Duodenal mucosa (tissue), 2 donors: Measurements from ENCODE around the gene SDK2.

Source experiments
- H3K27ac ChIP-seq: one replicate; pipeline ENCODE4 v1.7.0; 2013; ENCODE audit warnings: low read depth, low read length
- H3K27me3 ChIP-seq, 2 donors: one replicate each; pipeline ENCODE4 v1.7.0; 2013; ENCODE audit warnings: low read length in 2 of 2, control low read depth in 1 of 2; ENCODE audit not compliant: insufficient read depth in 2 of 2, control insufficient read depth in 1 of 2
- H3K36me3 ChIP-seq, 2 donors: one replicate each; pipeline ENCODE4 v1.7.0; 2013; ENCODE audit warnings: low read length in 2 of 2, control low read depth in 1 of 2; ENCODE audit not compliant: insufficient read depth in 2 of 2, control insufficient read depth in 1 of 2
- H3K4me1 ChIP-seq, 2 donors: one replicate each; pipeline ENCODE4 v1.7.0; 2013; ENCODE audit warnings: low read length in 2 of 2, control low read depth in 1 of 2; ENCODE audit not compliant: insufficient read depth in 2 of 2, control insufficient read depth in 1 of 2
- H3K4me3 ChIP-seq, 2 donors: one replicate each; pipeline ENCODE4 v1.7.0; 2013; ENCODE audit warnings: low read length in 2 of 2, low read depth in 1 of 2
- H3K9ac ChIP-seq, 2 donors: one replicate each; pipeline ENCODE4 v1.7.0; 2013; ENCODE audit warnings: low read length in 2 of 2, low read depth in 1 of 2
- H3K9me3 ChIP-seq, 2 donors: one replicate each; pipeline ENCODE4 v1.7.0; 2013; ENCODE audit warnings: low read length in 2 of 2, control low read depth in 1 of 2; ENCODE audit not compliant: control insufficient read depth in 1 of 2

SDK2 gene

GRCh38 chr17:73354423-73355284 lies 289.6 kb downstream of the SDK2 start:
- Histone ChIP-seq H3K9me3 (no peaks in the 10 kb centered on the region), H3K4me3 (no peak overlapping the region), H3K27ac (no peak overlapping the region), H3K36me3 (no peaks in the 10 kb centered on the region), H3K9ac (no peak overlapping the region), H3K4me1 (no peaks in the 10 kb centered on the region), H3K27me3 (no peaks in the 10 kb centered on the region)

GRCh38 chr17:73352261-73352660 lies 292.0 kb downstream of the SDK2 start:
- Histone ChIP-seq H3K27ac (no peak overlapping the region), H3K36me3 (no peaks in the 10 kb centered on the region), H3K9me3 (no peaks in the 10 kb centered on the region), H3K4me1 (no peaks in the 10 kb centered on the region), H3K27me3 (no peaks in the 10 kb centered on the region), H3K9ac (no peak overlapping the region), H3K4me3 (no peak overlapping the region)

- H3K9me3 ChIP-seq, result no peaks in the 10 kb centered on the region
- H3K4me3 ChIP-seq, result no peak overlapping the region
- H3K36me3 ChIP-seq, result no peaks in the 10 kb centered on the region
- no peaks in the 10 kb centered on the region for H3K27me3 ChIP-seq
- H3K4me1 ChIP-seq, result no peaks in the 10 kb centered on the region
- H3K9ac ChIP-seq, result no peak overlapping the region
- H3K27ac ChIP-seq, result no peak overlapping the region
Observed at GRCh38 chr17:73351764-73352163, 292.5 kb downstream of the SDK2 start.

- Histone ChIP-seq H3K36me3 (no peaks in the 10 kb centered on the region), H3K27ac (no peak overlapping the region), H3K27me3 (no peaks in the 10 kb centered on the region), H3K9ac (no peak overlapping the region), H3K9me3 (no peaks in the 10 kb centered on the region), H3K4me1 (no peaks in the 10 kb centered on the region), H3K4me3 (no peak overlapping the region)
Observed at GRCh38 chr17:73350864-73351263, 293.4 kb downstream of the SDK2 start.

- Histone ChIP-seq H3K4me3 (no peak overlapping the region), H3K9ac (no peak overlapping the region), H3K27me3 (no peaks in the 10 kb centered on the region), H3K9me3 (no peaks in the 10 kb centered on the region), H3K4me1 (no peaks in the 10 kb centered on the region), H3K27ac (no peak overlapping the region), H3K36me3 (no peaks in the 10 kb centered on the region)
Observed at GRCh38 chr17:73349647-73350046, 294.6 kb downstream of the SDK2 start.

- H3K27me3 ChIP-seq, result no peaks in the 10 kb centered on the region
- no peak overlapping the region for H3K27ac ChIP-seq
- H3K9me3 ChIP-seq, result no peaks in the 10 kb centered on the region
- no peaks in the 10 kb centered on the region for H3K4me1 ChIP-seq
- H3K9ac ChIP-seq, result no peak overlapping the region
- no peaks in the 10 kb centered on the region for H3K36me3 ChIP-seq
- no peak overlapping the region for H3K4me3 ChIP-seq
Observed at GRCh38 chr17:73349138-73349537, 295.1 kb downstream of the SDK2 start.

- no peak overlapping the region for H3K27ac ChIP-seq
- no peak overlapping the region for H3K4me3 ChIP-seq
- H3K36me3 ChIP-seq, result no peaks in the 10 kb centered on the region
- H3K9me3 ChIP-seq, result no peaks in the 10 kb centered on the region
- peaks cover 0 to under 1% of the 10 kb centered on the region in 2 donors for H3K4me1 ChIP-seq
- H3K9ac ChIP-seq, result no peak overlapping the region
- H3K27me3 ChIP-seq, result no peaks in the 10 kb centered on the region
Observed at GRCh38 chr17:73348829-73349095, 295.5 kb downstream of the SDK2 start.

- Histone ChIP-seq H3K4me1 (peaks cover 0 to 4% of the 10 kb centered on the region in 2 donors), H3K27ac (no peak overlapping the region)
Observed at GRCh38 chr17:73348018-73348828, 296.0 kb downstream of the SDK2 start.

GRCh38 chr17:73347351-73347750 lies 296.9 kb downstream of the SDK2 start:
- Histone ChIP-seq H3K4me3 (no peak overlapping the region), H3K9ac (no peak overlapping the region), H3K27me3 (no peaks in the 10 kb centered on the region), H3K9me3 (no peaks in the 10 kb centered on the region), H3K4me1 (peaks cover under 1 to 8% of the 10 kb centered on the region in 2 donors), H3K36me3 (no peaks in the 10 kb centered on the region), H3K27ac (no peak overlapping the region)

More at GRCh38 chr17:73348018-73348828, 296.0 kb downstream of the SDK2 start:
- Histone ChIP-seq H3K9ac (no peak overlapping the region), H3K9me3 (no peaks in the 10 kb centered on the region), H3K36me3 (no peaks in the 10 kb centered on the region), H3K27me3 (no peaks in the 10 kb centered on the region), H3K4me3 (no peak overlapping the region)

- Histone ChIP-seq H3K9me3 (no peaks in the 10 kb centered on the region), H3K4me1 (peaks cover 5 to 13% of the 10 kb centered on the region in 2 donors), H3K4me3 (no peak overlapping the region), H3K27me3 (no peaks in the 10 kb centered on the region), H3K36me3 (no peaks in the 10 kb centered on the region), H3K27ac (no peak overlapping the region), H3K9ac (no peak overlapping the region)
Observed at GRCh38 chr17:73346501-73347162, 297.6 kb downstream of the SDK2 start.
